ENCODE data around the gene ST8SIA6.
"Not testable (repeated sequence)": the region's sequence is repeated elsewhere in the genome, so short reads cannot be mapped to it uniquely, and the experiment has no call there.

The ST8SIA6 gene

GRCh38 chr10:17344206-17344605 is 110.2 kb downstream of the ST8SIA6 start:
- no peak for DNase-seq (ENCODE audit: low read depth)

DNA sequence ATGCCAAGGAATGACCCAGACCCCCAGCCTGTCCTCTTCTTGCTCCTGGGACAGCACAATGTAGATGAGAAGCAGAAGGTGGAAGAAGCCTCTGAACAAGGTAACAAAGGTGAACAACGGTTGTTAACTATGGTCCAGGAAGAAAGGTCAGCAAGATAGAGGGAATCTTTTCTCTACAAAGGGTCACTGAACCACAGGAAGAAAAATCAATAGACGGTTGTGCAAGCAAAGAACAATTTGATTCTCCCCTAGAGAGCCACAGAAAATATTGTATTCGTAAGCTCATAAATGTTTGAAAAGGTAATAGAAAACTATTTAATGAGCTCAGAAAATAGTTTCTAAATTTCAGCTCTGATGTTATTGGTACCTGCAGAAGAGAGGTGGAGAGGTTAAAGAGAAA is 111.3 kb downstream of the ST8SIA6 start:
- DNase-seq (ENCODE audit: low read depth), result no peak

DNA sequence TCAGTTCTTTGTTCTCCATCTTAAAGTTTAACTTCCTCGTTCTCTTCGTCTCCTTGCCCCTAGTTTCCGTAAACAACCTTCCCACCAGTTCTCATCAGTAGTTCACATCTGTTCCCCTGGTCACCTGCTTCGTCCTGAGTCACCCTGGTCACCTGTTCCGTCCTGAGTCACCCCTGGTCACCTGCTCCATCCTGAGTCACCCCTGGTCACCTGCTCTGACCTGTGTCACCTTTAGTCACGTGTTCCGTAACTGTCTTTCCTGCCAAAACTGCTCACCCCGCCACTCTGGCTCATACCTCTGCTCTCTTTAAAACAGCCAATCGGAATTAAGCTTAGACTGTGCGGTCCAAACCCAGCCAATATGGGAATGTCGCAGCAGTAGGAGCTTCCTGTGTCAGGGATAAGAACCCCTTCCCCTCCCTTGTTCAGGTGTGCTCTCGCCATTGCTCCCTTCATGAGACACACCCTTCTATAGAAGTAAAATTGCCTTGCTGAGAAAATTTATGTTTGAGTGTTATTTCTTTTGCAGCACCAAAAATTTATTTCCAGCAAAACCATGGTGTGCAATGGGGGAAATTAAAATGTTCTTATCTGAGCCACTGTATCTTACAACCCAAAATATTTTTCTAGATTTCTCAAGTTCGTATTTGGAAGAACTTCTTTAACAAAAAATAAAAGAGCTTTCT is 114.1 kb downstream of the ST8SIA6 start:
- DNase-seq (ENCODE audit: low read depth), result no peak

- no peak for DNase-seq (ENCODE audit: low read depth)
Measured at GRCh38 chr10:17335065-17335464, 119.3 kb downstream of the ST8SIA6 start.

DNA sequence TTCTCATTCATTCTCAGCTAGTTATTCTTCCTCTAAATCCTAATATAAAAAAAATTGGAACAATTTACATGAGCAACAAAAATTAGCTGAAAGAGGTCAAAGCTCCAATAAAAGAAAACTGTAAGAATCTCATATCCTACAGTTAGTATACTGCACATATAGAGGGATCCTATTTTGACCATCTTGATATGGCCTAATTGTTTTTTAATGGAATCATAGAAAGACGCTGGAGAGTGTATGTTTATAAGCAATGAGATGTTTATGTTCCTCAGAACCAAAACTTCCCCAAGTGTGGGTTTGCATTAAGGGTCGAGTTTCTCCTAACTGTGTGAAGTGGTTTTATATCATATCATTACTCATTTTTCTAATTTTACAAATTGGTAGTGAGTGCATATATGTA is 123.9 kb downstream of the ST8SIA6 start:
- no peak for DNase-seq (ENCODE audit: low read depth)

DNA sequence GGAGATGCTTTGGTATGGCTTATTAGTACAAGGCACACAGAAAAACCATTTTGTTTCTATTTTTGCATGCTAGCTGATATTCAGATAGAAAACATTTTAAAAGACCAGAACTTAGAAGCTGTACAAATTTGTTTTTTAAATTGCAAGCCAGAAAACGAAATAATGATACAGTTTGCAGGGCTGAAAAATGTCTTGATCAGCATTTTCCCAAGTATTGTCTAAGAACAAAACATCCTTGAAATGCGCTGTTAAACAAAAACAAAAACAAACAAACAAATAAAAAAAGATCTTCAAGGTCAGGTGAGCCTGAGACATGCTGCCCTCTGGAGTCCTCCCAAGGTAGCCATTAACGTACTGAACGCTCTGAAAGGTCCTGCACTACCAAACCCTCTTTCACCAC is 128.0 kb downstream of the ST8SIA6 start:
- no peak for DNase-seq (ENCODE audit: low read depth)

GRCh38 chr10:17321957-17322356 is 132.4 kb downstream of the ST8SIA6 start:
- DNase-seq (ENCODE audit: low read depth), result not testable (repeated sequence)

GRCh38 chr10:17316488-17317170 is 137.8 kb downstream of the ST8SIA6 start:
- DNase-seq (ENCODE audit: low read depth), result no peak

GRCh38 chr10:17309435-17309834 is 145.0 kb downstream of the ST8SIA6 start:
- DNase-seq (ENCODE audit: low read depth), result no peak

GRCh38 chr10:17307123-17307522 is 147.3 kb downstream of the ST8SIA6 start:
- no peak for DNase-seq (ENCODE audit: low read depth)

GRCh38 chr10:17292375-17292774 is 162.0 kb downstream of the ST8SIA6 start:
- DNase-seq (ENCODE audit: low read depth), result no peak

- no peak for DNase-seq (ENCODE audit: low read depth)
Measured at GRCh38 chr10:17290226-17290625, 164.2 kb downstream of the ST8SIA6 start.

DNA sequence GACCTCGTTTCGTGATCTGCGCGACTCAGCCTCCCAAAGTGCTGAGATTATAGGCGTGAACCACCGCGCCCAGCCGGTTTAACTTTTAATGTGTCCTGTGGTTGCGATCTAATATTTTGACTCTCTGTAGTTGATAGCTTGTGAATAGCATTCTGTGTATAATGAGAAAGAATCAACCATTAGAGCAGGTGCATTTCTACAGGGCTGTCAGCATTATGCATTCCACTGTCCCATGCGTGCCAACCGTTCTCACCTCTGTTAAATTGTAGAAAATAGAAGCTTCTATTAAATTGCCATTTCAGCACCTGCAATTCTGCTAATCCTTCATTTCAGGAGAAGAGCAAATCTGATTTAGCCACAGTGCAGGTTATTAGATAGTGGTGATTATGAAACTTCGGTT is 164.6 kb downstream of the ST8SIA6 start:
- DNase-seq (ENCODE audit: low read depth), result no peak

DNA sequence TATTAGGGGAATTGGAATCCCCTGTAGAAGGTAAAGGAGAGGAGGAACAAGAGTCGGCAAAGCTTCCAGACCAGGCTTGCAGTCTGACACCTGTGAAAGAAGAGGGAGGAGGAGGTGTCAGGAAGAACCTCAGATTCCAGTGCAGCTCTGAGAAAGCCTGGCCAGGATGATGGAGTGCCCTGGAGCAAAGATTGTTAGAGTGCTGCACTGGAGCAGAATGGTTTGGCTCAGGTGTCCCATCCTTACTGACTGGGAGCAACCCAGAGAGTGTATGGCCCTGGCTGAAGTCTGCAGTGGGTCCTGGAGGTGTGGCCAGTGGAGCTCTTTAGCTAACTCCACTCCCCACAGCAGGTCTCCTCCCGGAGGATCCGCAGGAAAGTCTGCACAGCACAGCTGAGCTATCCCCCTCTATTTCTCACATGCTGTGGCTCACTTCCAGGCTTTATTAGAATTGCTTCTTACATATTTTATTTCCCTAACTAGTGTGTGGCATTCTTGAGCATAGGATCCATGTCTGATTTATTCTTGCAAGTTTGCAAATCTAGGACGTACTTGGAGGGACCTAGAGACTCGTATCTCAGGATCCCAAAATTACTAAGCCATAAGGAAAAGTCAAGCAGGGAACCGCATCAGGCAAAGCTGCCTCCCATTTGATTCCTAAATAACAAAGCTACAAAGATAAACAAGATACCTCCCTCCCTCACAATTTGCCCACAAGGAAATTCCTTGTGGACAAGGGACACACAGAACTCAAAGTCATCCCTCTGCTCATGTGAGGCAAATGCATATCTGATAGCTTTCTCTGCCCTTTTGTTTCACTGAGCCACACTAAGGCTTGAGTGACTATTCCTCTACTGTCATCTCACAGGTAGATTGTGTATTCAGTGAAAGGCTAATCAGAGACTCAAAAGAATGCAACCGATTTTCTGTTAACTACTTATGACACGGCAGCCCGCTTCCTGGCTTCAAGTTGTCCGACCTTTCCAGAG is 167.5 kb downstream of the ST8SIA6 start:
- no peak for DNase-seq (ENCODE audit: low read depth)

DNA sequence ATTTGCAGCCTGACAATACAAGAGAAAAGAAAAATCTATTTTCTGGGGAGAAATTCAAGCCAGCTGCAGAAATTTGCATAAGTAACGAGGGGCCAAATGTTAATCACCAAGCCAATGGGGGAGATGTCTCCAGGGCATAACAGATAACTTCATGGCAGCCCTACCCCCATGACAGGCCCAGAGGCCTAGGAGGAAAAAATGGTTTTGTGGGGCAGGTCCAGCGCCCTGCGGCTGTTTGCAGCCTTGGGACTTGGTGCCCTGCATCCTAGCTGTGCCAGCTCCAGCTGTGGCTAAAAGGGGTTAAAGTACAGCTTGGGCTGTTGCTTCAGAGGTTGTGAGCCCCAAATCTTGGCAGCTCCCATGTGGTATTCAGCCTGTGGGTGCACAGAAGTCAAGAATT is 172.1 kb downstream of the ST8SIA6 start:
- no peak for DNase-seq (ENCODE audit: low read depth)

DNA sequence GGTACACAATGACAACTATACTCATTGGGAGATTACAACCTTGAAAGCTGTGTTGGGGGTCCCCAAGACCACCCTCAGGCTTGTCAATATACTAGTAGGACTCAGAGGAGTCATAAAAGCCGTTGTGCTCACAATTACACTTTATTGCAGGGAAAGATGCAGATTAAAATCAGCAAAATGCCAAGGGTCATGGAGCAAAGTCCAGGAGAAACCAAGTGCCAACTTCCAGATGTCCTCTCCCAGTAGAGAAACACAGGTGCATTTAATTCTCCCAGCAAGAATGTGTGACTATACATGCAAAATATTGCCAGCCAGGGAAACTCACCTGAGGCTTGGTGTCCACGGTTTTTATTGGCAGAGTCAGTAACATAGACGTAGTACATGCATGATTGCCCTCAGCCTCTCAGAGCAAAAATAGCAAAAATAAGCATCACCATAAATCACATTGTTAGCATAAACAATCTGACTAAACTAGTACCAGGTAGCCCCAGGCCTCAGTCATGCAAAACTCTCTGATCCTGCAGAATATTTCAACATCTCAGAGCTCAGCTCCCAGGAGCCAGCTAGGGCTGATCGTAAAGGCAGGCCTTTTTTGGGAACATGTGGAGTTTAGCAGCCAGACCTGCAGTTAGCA is 175.7 kb downstream of the ST8SIA6 start:
- no peak for DNase-seq (ENCODE audit: low read depth)

- no peak for DNase-seq (ENCODE audit: low read depth)
Measured at GRCh38 chr10:17276756-17277424, 177.5 kb downstream of the ST8SIA6 start.

DNA sequence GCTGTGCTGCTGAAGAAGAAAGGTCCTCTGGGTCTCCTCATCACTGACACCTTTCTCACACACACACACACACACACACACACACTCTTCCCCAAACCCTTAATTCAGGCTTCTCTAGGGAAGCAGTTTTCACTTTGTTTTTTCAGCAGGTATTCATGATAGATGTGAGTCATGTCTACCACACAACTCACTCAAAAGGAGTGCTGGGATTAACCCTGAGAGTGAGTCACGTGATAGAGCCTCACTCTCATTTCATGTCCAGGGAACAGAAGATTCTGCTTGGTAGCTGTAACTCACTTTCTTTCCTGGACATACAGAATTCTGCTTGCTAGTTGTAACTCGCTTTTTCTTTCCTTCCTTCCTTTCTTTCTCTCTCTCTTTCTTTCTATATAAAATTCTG is 181.0 kb downstream of the ST8SIA6 start:
- no peak for DNase-seq (ENCODE audit: low read depth)

- no peak for DNase-seq (ENCODE audit: low read depth)
Measured at GRCh38 chr10:17272648-17273047, 181.7 kb downstream of the ST8SIA6 start.
